ENCODE data around the gene SIAH2.

The SIAH2 gene

GRCh38 chr3:150760431-150761200 is 2.4 kb downstream of the SIAH2 start:
- TF ChIP-seq, protein P1, sequence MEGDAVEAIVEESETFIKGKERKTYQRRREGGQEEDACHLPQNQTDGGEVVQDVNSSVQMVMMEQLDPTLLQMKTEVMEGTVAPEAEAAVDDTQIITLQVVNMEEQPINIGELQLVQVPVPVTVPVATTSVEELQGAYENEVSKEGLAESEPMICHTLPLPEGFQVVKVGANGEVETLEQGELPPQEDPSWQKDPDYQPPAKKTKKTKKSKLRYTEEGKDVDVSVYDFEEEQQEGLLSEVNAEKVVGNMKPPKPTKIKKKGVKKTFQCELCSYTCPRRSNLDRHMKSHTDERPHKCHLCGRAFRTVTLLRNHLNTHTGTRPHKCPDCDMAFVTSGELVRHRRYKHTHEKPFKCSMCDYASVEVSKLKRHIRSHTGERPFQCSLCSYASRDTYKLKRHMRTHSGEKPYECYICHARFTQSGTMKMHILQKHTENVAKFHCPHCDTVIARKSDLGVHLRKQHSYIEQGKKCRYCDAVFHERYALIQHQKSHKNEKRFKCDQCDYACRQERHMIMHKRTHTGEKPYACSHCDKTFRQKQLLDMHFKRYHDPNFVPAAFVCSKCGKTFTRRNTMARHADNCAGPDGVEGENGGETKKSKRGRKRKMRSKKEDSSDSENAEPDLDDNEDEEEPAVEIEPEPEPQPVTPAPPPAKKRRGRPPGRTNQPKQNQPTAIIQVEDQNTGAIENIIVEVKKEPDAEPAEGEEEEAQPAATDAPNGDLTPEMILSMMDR (IDR thresholded peaks at IDR 0.05; ENCODE audit: low read depth, low read length, missing control alignments): no peak
- peak overlapping the region; percentile 97 for H3K4me3 ChIP-seq (ENCODE audit: low read depth, low read length)
- DNase-seq (ENCODE audit: low read depth): no peak

DNA sequence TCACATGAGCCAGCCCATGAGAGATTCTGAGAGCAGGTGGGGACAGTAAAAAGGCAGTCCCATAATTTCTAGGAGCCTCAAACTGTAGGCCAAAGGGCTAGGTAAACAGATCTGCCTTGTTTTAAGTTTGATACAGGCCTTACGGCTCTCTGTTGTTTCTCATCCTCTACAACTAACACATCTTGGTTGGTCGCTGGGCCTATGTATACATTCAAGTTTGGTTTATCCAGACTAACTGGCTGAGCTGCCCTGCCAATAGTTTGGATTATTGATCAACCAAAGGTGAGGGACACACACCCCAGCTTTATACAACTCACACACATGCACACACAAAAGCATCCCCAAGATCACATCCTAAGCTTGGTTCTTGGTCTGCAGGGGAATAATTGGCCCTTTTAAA is 3.0 kb downstream of the SIAH2 start:
- H3K4me3 ChIP-seq (ENCODE audit: low read depth, low read length): peak overlapping the region; percentile 97
- TF ChIP-seq, protein P1 (IDR thresholded peaks at IDR 0.05; ENCODE audit: low read depth, low read length, missing control alignments): no peak
- DNase-seq (ENCODE audit: low read depth): no peak

GRCh38 chr3:150759319-150759718 is 3.6 kb downstream of the SIAH2 start:
- peak overlapping the region; percentile 97; the same call in 1 of the 2 replicates for H3K4me3 ChIP-seq (ENCODE audit: low read depth, low read length)

GRCh38 chr3:150757768-150758167 is 5.2 kb downstream of the SIAH2 start:
- no peak for DNase-seq (ENCODE audit: low read depth)
- no peak overlapping the region; the same call in 1 of the 2 replicates for H3K4me3 ChIP-seq (ENCODE audit: low read depth, low read length)
- TF ChIP-seq, protein P1 (IDR thresholded peaks at IDR 0.05; ENCODE audit: low read depth, low read length, missing control alignments): no peak

More at GRCh38 chr3:150759319-150759718, 3.6 kb downstream of the SIAH2 start:
- no peak for DNase-seq (ENCODE audit: low read depth)
- TF ChIP-seq, protein P1 (IDR thresholded peaks at IDR 0.05; ENCODE audit: low read depth, low read length, missing control alignments): no peak

DNA sequence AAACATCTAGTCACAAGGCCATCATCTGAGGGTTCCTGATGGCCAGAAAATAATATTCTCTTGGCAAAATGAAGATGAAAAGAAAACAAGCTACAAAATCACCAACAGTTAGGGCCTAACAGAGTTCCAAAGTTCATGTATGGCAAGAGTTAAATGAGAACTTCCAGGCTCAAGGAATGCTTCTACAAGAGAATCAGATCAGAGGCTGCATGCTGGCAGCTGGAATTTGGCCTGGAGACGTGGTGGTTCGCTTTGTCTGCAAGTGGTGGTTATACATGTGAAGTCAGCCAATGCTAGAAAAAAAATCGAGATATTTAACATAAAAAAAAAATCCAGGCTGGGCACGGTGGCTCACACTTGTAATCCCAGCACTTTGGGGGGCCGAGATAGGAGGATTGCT is 5.6 kb downstream of the SIAH2 start:
- no peak for DNase-seq (ENCODE audit: low read depth)
- TF ChIP-seq, protein P1 (IDR thresholded peaks at IDR 0.05; ENCODE audit: low read depth, low read length, missing control alignments): no peak
- H3K4me3 ChIP-seq (ENCODE audit: low read depth, low read length): no peak overlapping the region; the same call in 1 of the 2 replicates

GRCh38 chr3:150756491-150757059 is 6.4 kb downstream of the SIAH2 start:
- no peak overlapping the region for H3K4me3 ChIP-seq (ENCODE audit: low read depth, low read length)
- no peak for DNase-seq (ENCODE audit: low read depth)
- TF ChIP-seq, protein P1 (IDR thresholded peaks at IDR 0.05; ENCODE audit: low read depth, low read length, missing control alignments): no peak

All from GM12864 (cell line).